ENCODE measurements around the gene AMPH.

- TF ChIP-seq CTCF (conservative IDR thresholded peaks at IDR 0.05 in 1 of 2, IDR thresholded peaks at IDR 0.05 in 1 of 2; ENCODE audit: low read depth in 1 of 2, low read length in 2 of 2) = no peak
- TF ChIP-seq EZH2 (IDR thresholded peaks at IDR 0.05; ENCODE audit: low read length, missing control alignments) = no peak
Observed at GRCh38 chr7:38658921-38659320, 27.7 kb upstream of the AMPH start.
